Stomach (tissue), 9 donors: ENCODE results near the gene GPBP1. TPM values are rescaled to one million over a fixed set of nuclear protein-coding genes. Genes with fewer than 3 reads are reported as not detected.
A peak's percentile ranks its signal among the peaks of the same experiment; 100 is the strongest.
"Not testable (repeated sequence)": the region's sequence is repeated elsewhere in the genome, so short reads cannot be mapped to it uniquely, and the experiment has no call there.

Experiments
- DNase-seq, 2 donors: peaks; one replicate each; pipeline versions ENCODE4 v3.0.0 to v3.0.0-alpha.2; 2013 to 2019
- H3K27ac ChIP-seq, 5 donors: fragments of 200-600 bp in 4 of 5; sonication (generic) in 4 of 5; one replicate each; pipeline ENCODE4 v1.5.1; 2013 to 2019; ENCODE audit warnings: mild to moderate bottlenecking in 1 of 5, moderate library complexity in 1 of 5
- H3K27me3 ChIP-seq, 3 donors: fragments of 200-600 bp; sonication (generic); one replicate each; pipeline ENCODE4 v1.5.1; 2017 to 2019; ENCODE audit warnings: mixed run types in 1 of 3
- H3K36me3 ChIP-seq, 4 donors: fragments of 200-600 bp; sonication (generic); 1 replicate in 3 of 4; 2 replicates in 1 of 4; pipeline ENCODE4 v1.5.1; 2016 to 2019
- H3K4me1 ChIP-seq, 4 donors: fragments of 200-600 bp; sonication (generic); one replicate each; pipeline ENCODE4 v1.5.1; 2016 to 2019
- H3K4me3 ChIP-seq, 4 donors: fragments of 200-600 bp; sonication (generic) in 3 of 4; one replicate each; pipeline ENCODE4 v1.5.1; 2016 to 2019; ENCODE audit warnings: mild to moderate bottlenecking in 1 of 4
- H3K9me3 ChIP-seq, 4 donors: fragments of 200-600 bp; sonication (generic); one replicate each; pipeline ENCODE4 v1.5.1; 2016 to 2019
- EP300 ChIP-seq: sonication (generic); formaldehyde crosslinking; IDR thresholded peaks from one replicate; pipeline ENCODE4 v1.6.1; 2017; ENCODE audit warnings: antibody characterized with exemption
- POLR2A ChIP-seq, 4 donors: fragments of 450-650 bp; IDR thresholded peaks; one replicate each; pipeline ENCODE4 v1.6.1; 2016; ENCODE audit warnings: antibody characterized with exemption in 4 of 4, control low read depth in 2 of 4, mild to moderate bottlenecking in 1 of 4, moderate library complexity in 1 of 4
- POLR2AphosphoS5 ChIP-seq, 3 donors: sonication (generic); formaldehyde crosslinking; IDR thresholded peaks; one replicate each; pipeline ENCODE4 v1.6.1; 2016; ENCODE audit warnings: antibody characterized with exemption in 3 of 3
- WGBS, 5 donors: extraction: QIAGEN DNeasy Blood & Tissue Kit in 3 of 5; methylation state at CpG; one replicate each; pipeline versions ENCODE4 v1.1.5 to v1.1.7; 2013 to 2018; 5-methylcytosine and 5-hydroxymethylcytosine counted together
- intact Hi-C: fragments of 100-400 bp; cut with DNase I; formaldehyde crosslinking; loops from one replicate; pipeline ENCODE4 v1.15.1; 2023; ENCODE audit warnings: low total_unique reads
- polyA plus RNA-seq, 3 donors: library from polyadenylated mRNA; stranded (reverse); fragments of 200-250 nt; gene quantifications; one replicate each; pipeline ENCODE4 v1.2.3, GENCODE V29; 2013
- total RNA-seq, 5 donors: library from RNA; depleted of rRNA; stranded (reverse); fragments of >200 nt; gene quantifications; one replicate each; pipeline versions ENCODE4 v1.1.0 to v1.2.3, GENCODE V29; 2014 to 2016
- TF ChIP-seq, protein P1 (sequence below), 7 experiments: fragments of 450-650 bp in 4 of 7; fragments of 200-600 bp in 3 of 7; sonication (generic) in 3 of 7; IDR thresholded peaks; one replicate each; pipeline ENCODE4 v1.5.1; 2016 to 2019; ENCODE audit warnings: antibody characterized with exemption in 7 of 7, control low read depth in 2 of 7, mild to moderate bottlenecking in 1 of 7
- donor health status: healthy with polysubstance abuse.
- donor health status: Bipolar disorder and iron deficiency.
- donor health status: healthy.

Gene GPBP1
- total and polyA plus RNA-seq, 8 donors: 29.8 to 155 (median 54.6) TPM

DNA sequence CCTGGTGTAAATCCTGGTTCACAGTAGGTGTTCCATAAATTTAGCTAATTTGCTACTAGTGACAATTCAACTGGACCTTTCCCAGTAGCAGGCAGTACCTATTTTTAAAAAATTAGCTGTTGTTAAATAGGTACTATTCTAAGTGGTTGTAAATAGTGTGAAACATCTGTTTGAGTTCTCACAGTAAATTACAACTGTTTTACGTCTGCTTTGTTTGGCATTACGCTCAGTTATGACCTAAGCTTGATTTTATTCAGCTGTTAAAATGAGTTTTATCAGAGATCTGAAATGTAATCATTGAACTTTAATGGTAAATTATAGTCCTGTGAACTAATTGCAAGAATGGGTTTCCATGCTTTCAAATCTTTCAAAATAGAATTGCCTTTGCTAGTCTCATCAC is 93.9 kb downstream of the GPBP1 start:
- H3K27me3 ChIP-seq: no peaks in the 10 kb centered on the region
- H3K4me3 ChIP-seq: no peak overlapping the region
- intact Hi-C loops: no loop called here
- peak in 1 of 2 donors; percentile 27 for DNase-seq
- 32 to 51% (median 45%) methylated on average over 2 of the region's 2 CpGs for WGBS, 5 donors
- H3K9me3 ChIP-seq: no peaks in the 10 kb centered on the region
- H3K27ac ChIP-seq: no peak overlapping the region
- peaks cover 0 to 15% (median 2%) of the 10 kb centered on the region in 4 donors for H3K4me1 ChIP-seq
- TF ChIP-seq, protein P1, sequence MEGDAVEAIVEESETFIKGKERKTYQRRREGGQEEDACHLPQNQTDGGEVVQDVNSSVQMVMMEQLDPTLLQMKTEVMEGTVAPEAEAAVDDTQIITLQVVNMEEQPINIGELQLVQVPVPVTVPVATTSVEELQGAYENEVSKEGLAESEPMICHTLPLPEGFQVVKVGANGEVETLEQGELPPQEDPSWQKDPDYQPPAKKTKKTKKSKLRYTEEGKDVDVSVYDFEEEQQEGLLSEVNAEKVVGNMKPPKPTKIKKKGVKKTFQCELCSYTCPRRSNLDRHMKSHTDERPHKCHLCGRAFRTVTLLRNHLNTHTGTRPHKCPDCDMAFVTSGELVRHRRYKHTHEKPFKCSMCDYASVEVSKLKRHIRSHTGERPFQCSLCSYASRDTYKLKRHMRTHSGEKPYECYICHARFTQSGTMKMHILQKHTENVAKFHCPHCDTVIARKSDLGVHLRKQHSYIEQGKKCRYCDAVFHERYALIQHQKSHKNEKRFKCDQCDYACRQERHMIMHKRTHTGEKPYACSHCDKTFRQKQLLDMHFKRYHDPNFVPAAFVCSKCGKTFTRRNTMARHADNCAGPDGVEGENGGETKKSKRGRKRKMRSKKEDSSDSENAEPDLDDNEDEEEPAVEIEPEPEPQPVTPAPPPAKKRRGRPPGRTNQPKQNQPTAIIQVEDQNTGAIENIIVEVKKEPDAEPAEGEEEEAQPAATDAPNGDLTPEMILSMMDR (IDR thresholded peaks at IDR 0.05): no peak
- no peak for TF ChIP-seq EP300
- no peak for TF ChIP-seq POLR2A (IDR thresholded peaks at IDR 0.05)
- no peak for TF ChIP-seq POLR2AphosphoS5 (IDR thresholded peaks at IDR 0.05)
- H3K36me3 ChIP-seq: peaks cover 9 to 18% (median 16%) of the 10 kb centered on the region in 4 donors

DNA sequence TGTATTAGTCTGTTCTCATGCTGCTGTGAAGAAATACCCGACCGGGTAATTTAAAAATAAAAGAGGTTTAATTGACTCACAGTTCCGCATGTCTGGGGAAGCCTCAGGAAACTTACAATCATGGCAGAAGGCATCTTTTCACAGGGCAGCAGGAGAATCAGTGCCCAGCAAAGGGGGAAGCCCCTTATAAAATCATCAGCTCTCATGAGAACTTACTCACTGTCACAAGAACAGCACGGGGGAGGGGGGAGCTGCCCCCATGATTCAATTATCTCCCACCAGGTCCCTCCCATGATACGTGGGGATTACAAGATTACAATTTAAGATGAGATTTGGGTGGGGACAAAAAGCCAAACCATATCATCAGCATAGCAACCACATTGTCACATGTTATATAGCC is 102.5 kb downstream of the GPBP1 start:
- intact Hi-C loops: no loop called here
- TF ChIP-seq POLR2AphosphoS5 (IDR thresholded peaks at IDR 0.05) (no peak), EP300 (no peak), POLR2A (IDR thresholded peaks at IDR 0.05) (no peak)
- TF ChIP-seq, protein P1 (IDR thresholded peaks at IDR 0.05): no peak
- no peaks in the 10 kb centered on the region for H3K9me3 ChIP-seq
- 69 to 83% (median 76%) methylated on average over 5 of the region's 5 CpGs for WGBS, 5 donors
- H3K4me3 ChIP-seq: no peak overlapping the region
- H3K27me3 ChIP-seq: no peaks in the 10 kb centered on the region
- H3K36me3 ChIP-seq: no peaks in the 10 kb centered on the region
- H3K4me1 ChIP-seq: no peaks in the 10 kb centered on the region
- no peak for DNase-seq
- H3K27ac ChIP-seq: no peak overlapping the region

DNA sequence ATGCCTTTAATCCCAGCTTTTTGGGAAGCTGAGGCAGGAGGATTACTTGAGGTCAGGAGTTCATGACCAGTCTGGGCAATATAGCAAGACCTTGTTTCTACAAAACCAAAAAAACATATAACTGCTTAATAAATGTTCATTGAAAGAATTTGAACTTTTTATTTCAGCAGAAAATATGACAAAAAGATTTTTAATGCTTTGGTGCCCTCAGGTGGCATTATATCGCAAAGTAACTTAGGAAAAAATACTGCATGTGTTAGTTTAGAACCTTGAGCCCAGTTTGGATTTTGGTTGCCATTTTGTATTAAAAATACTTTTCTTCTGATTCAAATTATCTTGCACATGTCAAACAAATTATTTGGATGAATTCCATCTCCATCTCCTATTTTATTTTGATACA is 103.2 kb downstream of the GPBP1 start:
- WGBS, 5 donors: 71 to 90% (median 80%) methylated on average over 1 of the region's 1 CpG

DNA sequence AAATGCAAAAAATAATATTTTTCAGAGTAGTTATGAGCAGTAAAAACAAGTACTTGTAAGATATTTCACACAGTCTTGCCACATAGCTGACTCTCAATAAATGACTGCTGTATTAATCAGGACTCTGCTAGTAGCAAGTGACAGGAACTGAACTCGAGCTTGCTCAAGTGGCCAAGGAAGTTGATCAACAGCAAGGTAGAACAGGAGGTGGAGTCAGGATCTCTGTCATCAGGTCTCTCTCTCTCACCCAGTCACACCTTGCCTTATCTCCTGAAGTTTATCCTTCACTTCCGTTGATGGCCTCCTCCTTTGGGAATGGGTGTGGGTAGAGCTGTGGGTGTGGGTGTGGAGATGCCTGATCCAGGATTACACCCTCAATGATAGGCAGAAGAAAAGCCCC is 107.0 kb downstream of the GPBP1 start:
- WGBS, 5 donors: 36 to 57% (median 54%) methylated on average over 2 of the region's 2 CpGs
- DNase-seq: no peak
- Histone ChIP-seq H3K36me3 (no peaks in the 10 kb centered on the region), H3K27ac (no peak overlapping the region), H3K4me3 (no peak overlapping the region), H3K9me3 (peaks cover 0 to 6% (median 0%) of the 10 kb centered on the region in 4 donors), H3K4me1 (no peaks in the 10 kb centered on the region), H3K27me3 (no peaks in the 10 kb centered on the region)
- no peak for TF ChIP-seq POLR2A (IDR thresholded peaks at IDR 0.05)
- TF ChIP-seq EP300: no peak
- TF ChIP-seq POLR2AphosphoS5 (IDR thresholded peaks at IDR 0.05): no peak
- TF ChIP-seq, protein P1 (IDR thresholded peaks at IDR 0.05): no peak
- intact Hi-C loops: no loop called here

More for the DNA sequence above, 103.2 kb downstream of the GPBP1 start:
- intact Hi-C loops: no loop called here
- Histone ChIP-seq H3K36me3 (no peaks in the 10 kb centered on the region), H3K4me1 (no peaks in the 10 kb centered on the region), H3K9me3 (no peaks in the 10 kb centered on the region), H3K4me3 (no peak overlapping the region), H3K27ac (no peak overlapping the region), H3K27me3 (no peaks in the 10 kb centered on the region)
- TF ChIP-seq, protein P1 (IDR thresholded peaks at IDR 0.05): peak in 2 of 7 experiments; percentile 8 to 10
- TF ChIP-seq POLR2AphosphoS5 (IDR thresholded peaks at IDR 0.05): no peak
- DNase-seq: peak in 1 of 2 donors; percentile 26

DNA sequence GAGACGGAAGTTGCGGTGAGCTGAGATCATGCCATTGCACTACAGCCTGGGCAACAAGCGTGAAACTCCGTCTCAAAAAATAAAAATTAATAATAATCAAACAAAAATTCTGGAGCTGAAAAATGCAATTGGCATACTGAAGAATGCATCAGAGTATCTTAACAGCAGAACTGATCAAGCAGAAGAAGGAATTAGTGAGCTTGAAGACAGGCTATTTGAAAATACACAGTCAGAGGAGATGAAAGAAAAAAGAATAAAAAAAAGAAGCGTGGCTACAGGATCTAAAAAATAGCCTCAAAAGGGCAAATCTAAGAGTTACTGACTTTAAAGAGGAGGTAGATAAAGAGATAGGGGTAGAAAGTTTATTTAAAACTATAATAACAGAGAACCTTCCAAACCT is 111.2 kb downstream of the GPBP1 start:
- DNase-seq: not testable (repeated sequence)
- WGBS, 5 donors: 94 to 98% (median 96%) methylated on average over 5 of the region's 5 CpGs

More for the DNA sequence above, 111.2 kb downstream of the GPBP1 start:
- H3K4me3 ChIP-seq, H3K27me3 ChIP-seq, H3K4me1 ChIP-seq, H3K36me3 ChIP-seq, H3K9me3 ChIP-seq, intact Hi-C loops, H3K27ac ChIP-seq: not testable (repeated sequence)
